Calu3 (cell line): Measurements from ENCODE around the gene CHST6. TPM values are rescaled to one million over a fixed set of nuclear protein-coding genes. Genes with fewer than 3 reads are reported as not detected.

Experiments used
- BruUV-seq: library from RNA; stranded (reverse); fragments of 400-500 nt; replicated peaks from 2 replicates; lab custom pipeline; 2021; lab: Mats Ljungman, UMichigan
- CTCF ChIA-PET: fragments of 300-600 bp; sonication (Branson Sonifier 250); formaldehyde crosslinking; loops from one replicate; lab custom pipeline; 2022; ENCODE audit warnings: antibody characterized with exemption; lab: Charles Lee
- DNase-seq: peaks from one replicate; pipeline ENCODE4 v3.0.0; 2022
- H3K27ac Mint-ChIP-seq: one replicate; pipeline ENCODE4 v1.8.0; 2022; ENCODE audit warnings: mixed read lengths; ENCODE audit not compliant: unreplicated experiment
- H3K27me3 Mint-ChIP-seq: one replicate; pipeline ENCODE4 v1.8.0; 2022; ENCODE audit warnings: mixed read lengths; ENCODE audit not compliant: unreplicated experiment
- H3K36me3 Mint-ChIP-seq: one replicate; pipeline ENCODE4 v1.8.0; 2022; ENCODE audit warnings: mild to moderate bottlenecking, moderate library complexity, mixed read lengths; ENCODE audit not compliant: insufficient read depth, unreplicated experiment
- H3K4me1 Mint-ChIP-seq: one replicate; pipeline ENCODE4 v1.8.0; 2022; ENCODE audit warnings: mild to moderate bottlenecking, low read depth, mixed read lengths; ENCODE audit not compliant: unreplicated experiment
- H3K4me3 Mint-ChIP-seq: one replicate; pipeline ENCODE4 v1.8.0; 2022; ENCODE audit warnings: mild to moderate bottlenecking, low read depth, moderate library complexity, mixed read lengths; ENCODE audit not compliant: unreplicated experiment
- H3K9me3 Mint-ChIP-seq: one replicate; pipeline ENCODE4 v1.8.0; 2022; ENCODE audit warnings: low read depth, mixed read lengths; ENCODE audit not compliant: unreplicated experiment
- intact Hi-C: fragments of 100-400 bp; cut with micrococcal nuclease; formaldehyde crosslinking; loops from one replicate; pipeline ENCODE4 v1.10.0; 2022; ENCODE audit not compliant: unreplicated experiment
- total RNA-seq: library from RNA; stranded (reverse); gene quantifications from 2 replicates; pipeline ENCODE4 v1.2.3, GENCODE V29; 2022
- TF ChIP-seq, protein P1 (sequence below): fragments of 200-600 bp; IDR thresholded peaks from one replicate; pipeline ENCODE4 v1.8.0; 2022; ENCODE audit warnings: antibody characterized with exemption; ENCODE audit not compliant: unreplicated experiment

Gene CHST6
- total RNA-seq, 1 experiment from 2014 or later = 4.3 TPM

DNA sequence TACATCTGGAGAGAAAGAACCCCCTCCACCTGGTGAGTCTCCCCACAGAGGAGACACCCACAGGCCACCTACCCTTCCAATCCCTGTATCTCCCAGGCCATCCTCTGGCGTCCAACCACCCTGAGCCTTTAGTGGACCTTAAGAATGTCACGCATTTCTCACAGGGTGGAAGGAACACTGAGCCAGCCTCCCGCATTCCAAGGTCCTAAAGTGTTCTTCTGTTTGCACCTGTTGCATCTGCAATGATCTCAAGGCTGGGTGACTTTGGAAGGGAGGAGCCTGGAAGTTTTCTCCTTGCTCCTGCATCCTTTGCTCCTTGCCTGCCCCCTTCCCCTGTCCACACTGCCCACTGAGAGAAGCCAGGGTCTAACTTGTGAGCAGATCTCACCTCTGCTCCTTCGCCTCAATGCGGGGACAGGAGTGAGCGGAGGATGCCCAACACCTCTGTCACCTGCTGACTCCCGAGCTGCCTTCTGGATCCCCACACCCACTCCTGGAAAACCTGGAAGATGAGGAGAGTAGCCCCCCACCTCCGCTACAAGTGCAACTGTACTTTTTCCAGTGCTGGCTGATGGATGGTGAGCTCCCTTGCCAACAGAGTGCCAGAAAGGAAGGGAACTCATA lies 37.0 kb upstream of the CHST6 start:
- H3K36me3 Mint-ChIP-seq = peaks cover 5% of the 10 kb centered on the region
- TF ChIP-seq, protein P1, sequence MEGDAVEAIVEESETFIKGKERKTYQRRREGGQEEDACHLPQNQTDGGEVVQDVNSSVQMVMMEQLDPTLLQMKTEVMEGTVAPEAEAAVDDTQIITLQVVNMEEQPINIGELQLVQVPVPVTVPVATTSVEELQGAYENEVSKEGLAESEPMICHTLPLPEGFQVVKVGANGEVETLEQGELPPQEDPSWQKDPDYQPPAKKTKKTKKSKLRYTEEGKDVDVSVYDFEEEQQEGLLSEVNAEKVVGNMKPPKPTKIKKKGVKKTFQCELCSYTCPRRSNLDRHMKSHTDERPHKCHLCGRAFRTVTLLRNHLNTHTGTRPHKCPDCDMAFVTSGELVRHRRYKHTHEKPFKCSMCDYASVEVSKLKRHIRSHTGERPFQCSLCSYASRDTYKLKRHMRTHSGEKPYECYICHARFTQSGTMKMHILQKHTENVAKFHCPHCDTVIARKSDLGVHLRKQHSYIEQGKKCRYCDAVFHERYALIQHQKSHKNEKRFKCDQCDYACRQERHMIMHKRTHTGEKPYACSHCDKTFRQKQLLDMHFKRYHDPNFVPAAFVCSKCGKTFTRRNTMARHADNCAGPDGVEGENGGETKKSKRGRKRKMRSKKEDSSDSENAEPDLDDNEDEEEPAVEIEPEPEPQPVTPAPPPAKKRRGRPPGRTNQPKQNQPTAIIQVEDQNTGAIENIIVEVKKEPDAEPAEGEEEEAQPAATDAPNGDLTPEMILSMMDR = no peak
- no peak overlapping the region for H3K27ac Mint-ChIP-seq
- no peaks in the 10 kb centered on the region for H3K4me1 Mint-ChIP-seq
- no peaks in the 10 kb centered on the region for H3K9me3 Mint-ChIP-seq
- no TSS peak for BruUV-seq
- intact Hi-C loops = no loop called here
- H3K27me3 Mint-ChIP-seq = no peaks in the 10 kb centered on the region
- DNase-seq = no peak
- CTCF ChIA-PET = no interaction called here
- H3K4me3 Mint-ChIP-seq = no peak overlapping the region

GRCh38 chr16:75529959-75530358 lies 34.7 kb upstream of the CHST6 start:
- no TSS peak for BruUV-seq
- Mint-ChIP-seq H3K27ac (no peak overlapping the region), H3K27me3 (no peaks in the 10 kb centered on the region)

DNA sequence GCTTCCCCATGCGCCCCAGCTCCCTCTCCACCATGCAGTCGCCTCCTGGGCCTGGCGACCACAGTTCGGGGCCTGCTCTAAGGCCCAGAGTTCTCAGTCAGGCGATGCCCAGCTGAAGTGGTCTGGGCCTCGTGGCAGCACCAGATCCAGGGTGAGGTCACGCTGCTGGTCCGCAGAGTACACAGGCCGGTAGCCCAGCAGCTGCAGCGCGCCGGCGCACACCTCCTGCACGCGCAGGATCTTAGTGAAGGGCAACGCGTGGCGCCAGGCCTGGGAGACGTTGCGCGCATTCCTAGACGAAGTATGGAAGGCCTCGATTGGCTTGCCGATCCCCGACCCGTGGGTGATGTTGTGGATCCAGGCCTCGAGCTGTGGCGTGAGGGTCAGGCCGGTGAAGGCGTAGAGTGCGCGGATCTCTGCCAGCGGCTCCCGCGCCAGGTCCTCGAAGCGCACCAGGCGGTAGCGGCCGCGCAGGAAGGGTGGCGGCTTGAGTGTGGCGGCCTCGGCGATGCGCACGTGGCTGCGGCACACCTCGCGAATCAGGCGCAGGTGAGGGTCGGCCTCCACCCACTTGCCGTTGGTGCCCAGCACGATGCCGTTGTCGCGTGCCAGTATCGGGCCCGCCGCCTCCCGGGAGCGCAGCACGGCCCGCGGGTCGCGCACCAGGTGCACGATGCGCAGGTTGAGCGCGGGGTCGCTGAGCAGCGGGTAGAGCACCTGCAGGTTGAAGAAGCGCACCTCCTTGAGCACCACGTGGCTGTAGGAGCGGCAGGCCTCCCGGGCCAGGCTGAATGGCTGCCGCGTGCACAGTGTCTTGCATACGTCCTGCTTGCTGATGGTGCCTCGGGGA lies 34.0 kb upstream of the CHST6 start:
- H3K4me1 Mint-ChIP-seq = no peaks in the 10 kb centered on the region
- CTCF ChIA-PET = no interaction called here
- no peak overlapping the region for H3K4me3 Mint-ChIP-seq
- peaks cover 5% of the 10 kb centered on the region for H3K36me3 Mint-ChIP-seq
- H3K27me3 Mint-ChIP-seq = no peaks in the 10 kb centered on the region
- no peak overlapping the region for H3K27ac Mint-ChIP-seq
- intact Hi-C loops = no loop called here
- no TSS peak for BruUV-seq
- no peaks in the 10 kb centered on the region for H3K9me3 Mint-ChIP-seq
- TF ChIP-seq, protein P1 = no peak
- DNase-seq = no peak

More at GRCh38 chr16:75529959-75530358, 34.7 kb upstream of the CHST6 start:
- DNase-seq = no peak
- Mint-ChIP-seq H3K9me3 (no peaks in the 10 kb centered on the region), H3K4me3 (no peak overlapping the region), H3K4me1 (no peaks in the 10 kb centered on the region), H3K36me3 (peaks cover 5% of the 10 kb centered on the region)
- intact Hi-C loops = no loop called here
- CTCF ChIA-PET = no interaction called here
- TF ChIP-seq, protein P1 = no peak

- intact Hi-C loops = no loop called here
- no peak overlapping the region for H3K27ac Mint-ChIP-seq
- no peaks in the 10 kb centered on the region for H3K4me1 Mint-ChIP-seq
- DNase-seq = no peak
- no peaks in the 10 kb centered on the region for H3K27me3 Mint-ChIP-seq
- H3K9me3 Mint-ChIP-seq = no peaks in the 10 kb centered on the region
- no TSS peak for BruUV-seq
- TF ChIP-seq, protein P1 = no peak
- peaks cover 5% of the 10 kb centered on the region for H3K36me3 Mint-ChIP-seq
- H3K4me3 Mint-ChIP-seq = no peak overlapping the region
- CTCF ChIA-PET = interaction anchor here (0.8 kb wide), 1 partner anchor 10 kb away, joined by 3 read pairs; no protein-coding TSS in a partner anchor
These were observed 32.6 kb upstream of the CHST6 start for GRCh38 chr16:75527825-75528299.
